Measurements from ENCODE around the gene CD48.

DNA sequence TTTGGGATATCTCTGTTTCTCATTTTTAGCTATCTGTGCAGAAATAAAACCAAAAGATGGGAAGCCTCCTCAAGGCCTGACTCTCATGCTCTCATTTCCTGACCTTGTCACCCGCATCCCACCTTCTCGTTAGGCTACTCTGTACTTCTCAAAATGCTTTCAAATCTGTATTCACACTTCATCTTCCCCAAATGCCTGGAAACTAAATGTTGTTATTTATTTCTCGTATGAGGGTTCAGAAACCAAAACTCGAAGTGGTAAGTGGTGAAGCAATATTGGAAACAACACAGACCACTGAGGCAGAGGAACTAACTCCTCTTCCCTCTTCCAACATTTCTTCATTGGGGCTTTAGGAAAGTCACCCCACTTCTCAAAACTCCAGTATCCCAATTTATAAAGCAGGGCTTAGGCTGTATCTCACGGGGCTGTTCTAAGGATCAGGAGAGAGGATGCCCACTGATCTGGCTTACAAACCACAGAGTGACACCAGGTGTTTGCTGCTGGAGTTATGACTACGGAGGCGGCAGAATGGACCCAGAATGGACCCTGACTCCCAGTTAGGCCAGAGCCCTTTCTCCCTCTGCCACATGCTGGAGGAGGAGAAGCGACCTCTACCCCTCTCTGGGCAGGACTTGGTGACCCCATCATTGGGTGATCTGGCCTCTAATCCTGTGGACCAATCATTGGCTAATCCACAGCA is 31.0 kb upstream of the CD48 start:
- TF ChIP-seq EZH2 (IDR thresholded peaks at IDR 0.05; ENCODE audit: insufficient read depth, poor library complexity, severe bottlenecking) (no peak), EZH2phosphoT487 (IDR thresholded peaks at IDR 0.05; ENCODE audit: insufficient read depth, low read depth) (no peak)
